Stimulated activated naive CD8-positive, alpha-beta T cell treated with anti-CD3 and anti-CD28 coated beads, Interleukin-15, amount 100 ng/mL, for 72 hours (primary cell): ENCODE data around the gene SCGB1A1.

Experiments used
- ATAC-seq: fragments of 150-1000 bp; cut with Tn5 transposase; 2 replicates; pipeline ENCODE4 v1.10.0; 2021; ENCODE audit warnings: mild to moderate bottlenecking, moderate library complexity
- DNase-seq, 2 donors: peaks; one replicate each; pipeline ENCODE4 v3.0.0; 2021 to 2022
- H3K27ac Mint-ChIP-seq, 2 donors: one replicate each; pipeline ENCODE4 v1.8.0; 2022; ENCODE audit warnings: mild to moderate bottlenecking in 2 of 2, mixed read lengths in 2 of 2, moderate library complexity in 2 of 2
- H3K27me3 Mint-ChIP-seq: one replicate; pipeline ENCODE4 v1.8.0; 2022; ENCODE audit warnings: mixed read lengths
- H3K4me1 Mint-ChIP-seq: one replicate; pipeline ENCODE4 v1.8.0; 2022; ENCODE audit warnings: mild to moderate bottlenecking, mixed read lengths
- H3K4me3 Mint-ChIP-seq, 2 donors: one replicate each; pipeline ENCODE4 v1.8.0; 2022; ENCODE audit warnings: mild to moderate bottlenecking in 2 of 2, mixed read lengths in 2 of 2, moderate library complexity in 1 of 2
- H3K9me3 Mint-ChIP-seq, 2 donors: one replicate each; pipeline ENCODE4 v1.8.0; 2022; ENCODE audit warnings: mixed read lengths in 2 of 2

The SCGB1A1 gene

DNA sequence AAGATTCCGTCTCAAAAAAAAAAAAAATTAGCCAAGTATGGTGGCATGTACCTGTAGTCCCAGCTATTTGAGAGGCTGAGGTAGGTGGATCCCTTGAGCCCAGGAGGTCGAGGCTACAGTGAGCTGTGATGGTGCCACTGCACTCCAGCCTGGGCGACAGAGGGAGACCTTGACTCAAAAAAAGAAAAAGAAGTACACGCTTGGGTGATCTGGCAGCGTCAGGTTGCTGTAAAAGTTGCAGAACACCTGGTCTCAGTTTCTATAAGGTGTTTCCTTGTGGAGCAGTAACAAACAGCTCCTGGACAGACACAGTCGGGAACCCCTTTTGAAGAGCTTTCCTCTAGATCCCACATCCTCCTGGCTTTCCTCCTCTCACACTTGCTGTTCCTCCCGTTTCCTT, 45.8 kb downstream of the SCGB1A1 start:
- Mint-ChIP-seq H3K4me3 (no peak overlapping the region), H3K27me3 (no peaks in the 10 kb centered on the region), H3K27ac (peak overlapping the region in 1 of 2 donors; percentile 37), H3K4me1 (no peaks in the 10 kb centered on the region), H3K9me3 (no peaks in the 10 kb centered on the region)
- ATAC-seq (no peak), DNase-seq (no peak)

DNA sequence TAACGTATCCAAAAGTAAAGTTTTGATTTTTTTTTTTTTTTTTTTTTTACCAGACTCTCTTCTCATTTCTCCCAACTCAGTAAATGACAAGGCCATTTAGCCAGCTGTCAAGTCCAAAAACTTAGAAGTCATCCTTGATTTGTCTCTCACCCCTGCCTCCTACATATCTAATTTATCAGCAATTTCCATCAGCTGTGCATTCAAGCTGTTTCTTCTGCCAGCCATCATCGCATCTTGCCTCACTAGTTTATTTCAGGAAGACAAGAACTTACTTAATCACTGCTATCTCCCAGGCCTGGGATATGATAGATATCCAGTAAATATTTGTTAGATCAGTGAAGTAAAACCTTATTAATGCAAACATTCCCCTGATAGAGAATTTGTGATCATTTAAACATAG, 47.6 kb downstream of the SCGB1A1 start:
- H3K27me3 Mint-ChIP-seq = no peaks in the 10 kb centered on the region
- no peak overlapping the region for H3K27ac Mint-ChIP-seq
- no peaks in the 10 kb centered on the region for H3K4me1 Mint-ChIP-seq
- no peak for ATAC-seq
- H3K9me3 Mint-ChIP-seq = no peaks in the 10 kb centered on the region
- DNase-seq = no peak
- H3K4me3 Mint-ChIP-seq = no peak overlapping the region

DNA sequence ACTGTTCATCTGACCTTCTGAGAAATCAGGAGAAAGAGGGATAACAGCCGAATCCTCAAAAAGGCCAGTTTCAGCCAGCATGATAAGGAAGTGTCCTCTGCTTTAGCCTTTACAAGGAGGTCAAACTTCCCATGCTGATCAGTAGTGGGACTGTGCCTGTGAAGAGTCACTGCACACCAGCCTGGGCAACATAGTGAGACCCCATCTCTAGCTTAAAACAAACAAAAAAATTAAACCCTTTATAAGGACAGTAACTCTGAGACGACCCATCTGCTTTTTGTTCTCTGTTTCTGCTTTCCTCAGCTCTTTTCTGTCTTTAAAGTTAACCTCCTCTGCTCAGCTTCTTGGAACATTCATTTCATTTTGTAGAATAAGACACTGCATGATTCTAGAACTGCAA, 49.7 kb downstream of the SCGB1A1 start:
- H3K4me1 Mint-ChIP-seq = peaks cover 8% of the 10 kb centered on the region

DNA sequence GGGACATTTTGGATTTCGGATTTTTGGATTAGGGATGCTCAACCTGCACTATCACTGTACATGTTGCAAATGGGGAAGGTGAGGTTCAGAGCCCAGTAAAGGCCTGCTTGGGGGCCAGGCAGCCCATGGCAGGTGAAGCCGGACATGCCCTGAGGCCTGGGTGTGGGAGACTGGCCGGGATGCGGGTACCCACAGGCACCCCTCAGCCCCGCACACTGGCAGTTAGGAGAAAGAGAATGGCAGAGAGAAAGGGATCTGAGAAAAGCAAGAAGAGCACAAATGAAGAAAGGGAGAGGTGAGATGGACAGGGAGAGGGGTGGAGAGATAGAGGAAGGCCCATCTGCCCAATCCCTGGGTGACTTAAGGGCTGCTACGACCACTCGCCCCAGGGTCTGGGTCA, 52.8 kb downstream of the SCGB1A1 start:
- no peak for DNase-seq
- H3K4me1 Mint-ChIP-seq = peaks cover 8% of the 10 kb centered on the region
- ATAC-seq = no peak
- no peak overlapping the region for H3K4me3 Mint-ChIP-seq
- no peaks in the 10 kb centered on the region for H3K27me3 Mint-ChIP-seq
- H3K27ac Mint-ChIP-seq = peak overlapping the region in 1 of 2 donors; percentile 86
- H3K9me3 Mint-ChIP-seq = no peaks in the 10 kb centered on the region

More for the DNA sequence above, 49.7 kb downstream of the SCGB1A1 start:
- no peak overlapping the region for H3K4me3 Mint-ChIP-seq
- no peaks in the 10 kb centered on the region for H3K27me3 Mint-ChIP-seq
- H3K9me3 Mint-ChIP-seq = no peaks in the 10 kb centered on the region
- no peak for DNase-seq
- H3K27ac Mint-ChIP-seq = no peak overlapping the region
- ATAC-seq = no peak

DNA sequence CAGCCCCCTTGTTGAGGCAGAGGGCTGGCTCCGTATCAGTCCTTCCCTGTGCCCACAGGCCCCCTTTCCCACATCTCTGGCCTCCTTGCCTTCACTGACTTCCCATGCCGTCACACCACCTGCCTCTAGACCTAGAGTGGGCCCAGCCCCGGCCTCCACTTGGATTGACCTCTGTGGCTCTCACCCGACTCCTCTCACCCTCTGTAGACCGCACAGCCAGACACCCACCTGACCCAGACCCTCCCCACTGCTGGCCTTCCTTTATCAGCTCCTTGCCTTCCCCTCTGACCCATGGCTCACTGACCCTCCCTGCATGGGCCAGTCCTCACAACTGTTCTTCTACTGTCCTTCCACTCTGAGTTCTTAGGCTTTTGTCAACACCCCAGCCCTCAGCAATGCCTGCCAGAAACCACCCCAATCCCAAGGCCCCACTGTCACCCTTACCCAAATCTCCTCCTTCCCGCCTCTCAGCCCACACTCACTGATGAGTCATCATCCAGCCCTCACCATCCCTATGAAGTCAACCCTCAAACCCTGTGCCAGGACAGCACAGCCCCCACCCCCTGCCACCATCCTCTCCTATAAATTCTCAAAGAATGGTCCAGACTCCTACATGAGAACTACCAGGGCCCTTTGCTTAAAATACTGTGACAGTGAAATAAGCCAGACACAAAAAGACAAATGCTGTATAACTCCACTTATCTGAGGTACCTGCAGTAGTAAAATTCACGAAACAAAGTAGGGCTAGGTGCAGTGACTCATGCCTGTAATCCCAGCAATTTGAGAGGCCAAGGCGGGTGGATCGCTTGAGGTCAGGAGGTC, 53.4 kb downstream of the SCGB1A1 start:
- Mint-ChIP-seq H3K27ac (peak overlapping the region in 1 of 2 donors; percentile 19), H3K9me3 (no peaks in the 10 kb centered on the region), H3K4me1 (peaks cover 8% of the 10 kb centered on the region), H3K27me3 (no peaks in the 10 kb centered on the region), H3K4me3 (no peak overlapping the region)
- ATAC-seq (no peak), DNase-seq (no peak)
